ENCODE data around the gene KDELR1. TPM values are rescaled to one million over a fixed set of nuclear protein-coding genes. Genes with fewer than 3 reads are reported as not detected.

Gene KDELR1
- total and polyA plus RNA-seq, 9 of the 15 experiments (the other 6 are each of a cell fraction or from before 2014, with no cell fraction given) = 6.1 to 165 (median 58.5) TPM

DNA sequence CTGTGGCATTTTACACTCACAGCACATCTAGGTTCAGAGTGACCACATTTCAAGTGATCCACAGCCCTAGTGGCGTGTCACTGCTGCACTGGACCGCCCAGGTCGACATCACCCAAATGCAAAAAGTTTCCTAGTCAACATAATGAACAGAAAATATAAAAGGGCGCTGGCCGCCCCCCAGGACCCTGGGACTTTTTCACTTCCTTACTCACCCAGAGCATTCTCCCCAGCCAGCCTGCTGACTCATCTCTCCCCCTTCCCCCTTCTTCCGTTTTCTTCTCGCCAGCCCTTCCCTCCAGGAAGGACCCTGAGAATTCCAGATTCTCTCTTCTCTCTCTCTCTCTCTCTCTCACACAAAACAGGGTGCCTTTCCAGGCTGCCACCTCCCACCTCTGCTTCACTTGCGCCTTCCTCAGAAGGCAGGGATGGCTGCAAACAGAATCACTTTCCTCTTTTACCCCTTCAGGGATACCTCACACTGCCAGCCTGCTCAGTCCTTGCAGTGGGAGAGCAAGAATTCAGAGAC lies 33.4 kb upstream of the KDELR1 start (continued):
- TF ChIP-seq PHTF2 (CRISPR knock-in tag; IDR thresholded peaks at IDR 0.05) (no peak), ZNF165 (CRISPR knock-in tag; IDR thresholded peaks at IDR 0.05; ENCODE audit: borderline replicate concordance) (no peak), HMGXB4 (CRISPR knock-in tag; IDR thresholded peaks at IDR 0.05) (no peak), NFE2 (IDR thresholded peaks at IDR 0.05; ENCODE audit: low read depth) (peak; percentile 94), FOSL1 (tag; conservative IDR thresholded peaks at IDR 0.05) (peak; percentile 82), ZFP36 (IDR thresholded peaks at IDR 0.05; ENCODE audit: low read depth, low read length, partially characterized antibody) (peak; percentile 29), MLX (CRISPR knock-in tag; conservative IDR thresholded peaks at IDR 0.05) (no peak), ETV5 (CRISPR knock-in tag; IDR thresholded peaks at IDR 0.05; ENCODE audit: low read depth) (peak; percentile 36; the same call in 1 of the 2 replicates), ATF3 (IDR thresholded peaks at IDR 0.05) (peak; percentile 89), ATF3 (CRISPR knock-in tag; conservative IDR thresholded peaks at IDR 0.05) (no peak), CHD2 (IDR thresholded peaks at IDR 0.05; ENCODE audit: low read depth, low read length) (no peak), ZNF212 (CRISPR knock-in tag; IDR thresholded peaks at IDR 0.05) (no peak), ZBTB7A (IDR thresholded peaks at IDR 0.05; ENCODE audit: borderline replicate concordance, control insufficient read depth, low read depth, low read length) (peak; percentile 96), ID3 (CRISPR knock-in tag; IDR thresholded peaks at IDR 0.05) (no peak), ID3 (tag; IDR thresholded peaks at IDR 0.05) (no peak), EP400 (IDR thresholded peaks at IDR 0.05) (peak; percentile 54), YY1 (IDR thresholded peaks at IDR 0.05; ENCODE audit: borderline replicate concordance in 1 of 3, control insufficient read depth in 1 of 3, extremely low read depth in 1 of 3, insufficient read depth in 3 of 3, insufficient read length in 1 of 3, insufficient replicate concordance in 2 of 3, low read depth in 1 of 3, low read length in 2 of 3) (no peak), MYC (IDR thresholded peaks at IDR 0.05; ENCODE audit: low read depth, low read length) (no peak), MYC (CRISPR knock-in tag; IDR thresholded peaks at IDR 0.05; ENCODE audit: borderline replicate concordance, low read depth) (no peak)
- TF ChIP-seq, protein P1, sequence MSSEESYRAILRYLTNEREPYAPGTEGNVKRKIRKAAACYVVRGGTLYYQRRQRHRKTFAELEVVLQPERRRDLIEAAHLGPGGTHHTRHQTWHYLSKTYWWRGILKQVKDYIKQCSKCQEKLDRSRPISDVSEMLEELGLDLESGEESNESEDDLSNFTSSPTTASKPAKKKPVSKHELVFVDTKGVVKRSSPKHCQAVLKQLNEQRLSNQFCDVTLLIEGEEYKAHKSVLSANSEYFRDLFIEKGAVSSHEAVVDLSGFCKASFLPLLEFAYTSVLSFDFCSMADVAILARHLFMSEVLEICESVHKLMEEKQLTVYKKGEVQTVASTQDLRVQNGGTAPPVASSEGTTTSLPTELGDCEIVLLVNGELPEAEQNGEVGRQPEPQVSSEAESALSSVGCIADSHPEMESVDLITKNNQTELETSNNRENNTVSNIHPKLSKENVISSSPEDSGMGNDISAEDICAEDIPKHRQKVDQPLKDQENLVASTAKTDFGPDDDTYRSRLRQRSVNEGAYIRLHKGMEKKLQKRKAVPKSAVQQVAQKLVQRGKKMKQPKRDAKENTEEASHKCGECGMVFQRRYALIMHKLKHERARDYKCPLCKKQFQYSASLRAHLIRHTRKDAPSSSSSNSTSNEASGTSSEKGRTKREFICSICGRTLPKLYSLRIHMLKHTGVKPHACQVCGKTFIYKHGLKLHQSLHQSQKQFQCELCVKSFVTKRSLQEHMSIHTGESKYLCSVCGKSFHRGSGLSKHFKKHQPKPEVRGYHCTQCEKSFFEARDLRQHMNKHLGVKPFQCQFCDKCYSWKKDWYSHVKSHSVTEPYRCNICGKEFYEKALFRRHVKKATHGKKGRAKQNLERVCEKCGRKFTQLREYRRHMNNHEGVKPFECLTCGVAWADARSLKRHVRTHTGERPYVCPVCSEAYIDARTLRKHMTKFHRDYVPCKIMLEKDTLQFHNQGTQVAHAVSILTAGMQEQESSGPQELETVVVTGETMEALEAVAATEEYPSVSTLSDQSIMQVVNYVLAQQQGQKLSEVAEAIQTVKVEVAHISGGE (CRISPR knock-in tag; IDR thresholded peaks at IDR 0.05) = peak in 1 of 3 experiments; percentile 40; a peak in 1 of 6 replicates

Data from K562 (cell line).